ENCODE data around the gene PYY.

- TF ChIP-seq YY1 (IDR thresholded peaks at IDR 0.05; ENCODE audit: insufficient read depth, insufficient read length) = no peak
- no peak for TF ChIP-seq SUZ12 (IDR thresholded peaks at IDR 0.05; ENCODE audit: extremely low read depth, insufficient read depth, insufficient read length)
Measured at GRCh38 chr17:43932923-43933322, 20.8 kb downstream of the PYY start.
